Keratinocyte (primary cell): ENCODE results near the gene STAMBPL1. TPM values are rescaled to one million over a fixed set of nuclear protein-coding genes. Genes with fewer than 3 reads are reported as not detected.

Experiments
- DNase-seq: peaks from one replicate; pipeline ENCODE4 v3.0.0-alpha.2; 2011; ENCODE audit warnings: low read depth, missing footprints, low spot score
- FAIRE-seq: peaks from 2 replicates; lab custom pipeline; 2011; peaks lifted over from hg19 to GRCh38; lab: Jason Lieb, UNC
- H2AFZ ChIP-seq: 2 replicates; pipeline ENCODE4 v1.6.0; 2012; ENCODE audit warnings: low read length, control low read depth, inconsistent platforms; ENCODE audit not compliant: control insufficient read depth
- H3K27ac ChIP-seq: 2 replicates; pipeline ENCODE4 v1.5.1; 2011; ENCODE audit warnings: low read length; ENCODE audit not compliant: control insufficient read depth, insufficient read depth
- H3K27me3 ChIP-seq: 3 replicates; pipeline ENCODE4 v1.6.0; 2011; ENCODE audit warnings: low read length; ENCODE audit not compliant: control insufficient read depth, insufficient read depth; ENCODE audit errors: extremely low read depth
- H3K36me3 ChIP-seq, 2 experiments: 2 replicates in 1 of 2; 3 replicates in 1 of 2; pipeline ENCODE4 v1.5.1; 2011; ENCODE audit warnings: low read length in 2 of 2, mild to moderate bottlenecking in 1 of 2; ENCODE audit not compliant: control insufficient read depth in 2 of 2, insufficient read depth in 2 of 2; ENCODE audit errors: extremely low read depth in 1 of 2
- H3K4me1 ChIP-seq: 3 replicates; pipeline ENCODE4 v1.5.1; 2011; ENCODE audit warnings: low read length; ENCODE audit not compliant: control insufficient read depth, insufficient read depth; ENCODE audit errors: extremely low read depth
- H3K4me2 ChIP-seq: 3 replicates; pipeline ENCODE4 v1.6.0; 2011; ENCODE audit warnings: low read depth, low read length; ENCODE audit not compliant: control insufficient read depth, insufficient read depth; ENCODE audit errors: extremely low read depth
- H3K4me3 ChIP-seq, 3 experiments: fragments of 200-600 bp in 1 of 3; sonication (generic) in 1 of 3; 2 replicates in 2 of 3; 3 replicates in 1 of 3; pipeline ENCODE4 v1.5.1; 2011 to 2016; ENCODE audit warnings: low read length in 3 of 3, mild to moderate bottlenecking in 3 of 3, control low read depth in 2 of 3, inconsistent platforms in 1 of 3, low read depth in 1 of 3, mixed read lengths in 1 of 3, mixed run types in 1 of 3, moderate library complexity in 1 of 3; ENCODE audit not compliant: control insufficient read depth in 2 of 3, insufficient read depth in 2 of 3; ENCODE audit errors: extremely low read depth in 1 of 3
- H3K79me2 ChIP-seq: 2 replicates; pipeline ENCODE4 v1.6.0; 2012; ENCODE audit warnings: low read length; ENCODE audit not compliant: control insufficient read depth, insufficient read depth
- H3K9ac ChIP-seq: 3 replicates; pipeline ENCODE4 v1.6.0; 2011; ENCODE audit warnings: low read length; ENCODE audit not compliant: control insufficient read depth, insufficient read depth; ENCODE audit errors: extremely low read depth
- H3K9me1 ChIP-seq: 3 replicates; pipeline ENCODE4 v1.6.0; 2011; ENCODE audit warnings: low read length; ENCODE audit not compliant: control insufficient read depth, insufficient read depth; ENCODE audit errors: extremely low read depth
- H3K9me3 ChIP-seq: 2 replicates; pipeline ENCODE4 v1.5.1; 2012; ENCODE audit warnings: low read depth, low read length; ENCODE audit not compliant: control insufficient read depth
- H4K20me1 ChIP-seq: 3 replicates; pipeline ENCODE4 v1.6.0; 2011; ENCODE audit warnings: low read length; ENCODE audit not compliant: control insufficient read depth, insufficient read depth; ENCODE audit errors: extremely low read depth
- EZH2 ChIP-seq: IDR thresholded peaks from one replicate; pipeline ENCODE4 v1.6.1; 2012; ENCODE audit warnings: inconsistent platforms, mild to moderate bottlenecking, low read length, moderate library complexity
- dilution Hi-C: fragments of 300-500 bp; cut with MboI; formaldehyde crosslinking; loops from one replicate; pipeline ENCODE4 v1.7.0; 2020; ENCODE audit warnings: low sequenced_read_pairs; ENCODE audit not compliant: extremely low pct_ligation_motif_present
- polyA plus RNA-seq, 5 experiments: library from polyadenylated mRNA; depleted of rRNA in 3 of 5; stranded (reverse) in 3 of 5; stranded (forward) in 1 of 5; unstranded in 1 of 5; fragments of >200 nt; gene quantifications; 1 replicate in 1 of 5; 2 replicates in 3 of 5; 3 replicates in 1 of 5; pipeline versions ENCODE4 v1.2.1 to v1.2.3, GENCODE V29; 2011 to 2012; ENCODE audit warnings: missing spikeins in 2 of 5, low read depth in 1 of 5, low replicate concordance in 1 of 5
- TF ChIP-seq, protein P1 (sequence below), 3 experiments: IDR thresholded peaks in 1 of 3; conservative IDR thresholded peaks in 1 of 3; optimal IDR thresholded peaks in 1 of 3; 2 replicates in 2 of 3; 3 replicates in 1 of 3; pipeline versions ENCODE3 to v1.5.1; 2011; ENCODE audit warnings: low read length in 3 of 3, mild to moderate bottlenecking in 3 of 3, moderate library complexity in 2 of 3, control low read depth in 1 of 3, inconsistent platforms in 1 of 3; ENCODE audit not compliant: insufficient read depth in 2 of 3; ENCODE audit errors: extremely low read depth in 1 of 3

STAMBPL1 gene
- polyA plus RNA-seq, 1 donor (not counting 4 experiments of a cell fraction or from before 2014, with no cell fraction given), result 9.0 TPM

DNA sequence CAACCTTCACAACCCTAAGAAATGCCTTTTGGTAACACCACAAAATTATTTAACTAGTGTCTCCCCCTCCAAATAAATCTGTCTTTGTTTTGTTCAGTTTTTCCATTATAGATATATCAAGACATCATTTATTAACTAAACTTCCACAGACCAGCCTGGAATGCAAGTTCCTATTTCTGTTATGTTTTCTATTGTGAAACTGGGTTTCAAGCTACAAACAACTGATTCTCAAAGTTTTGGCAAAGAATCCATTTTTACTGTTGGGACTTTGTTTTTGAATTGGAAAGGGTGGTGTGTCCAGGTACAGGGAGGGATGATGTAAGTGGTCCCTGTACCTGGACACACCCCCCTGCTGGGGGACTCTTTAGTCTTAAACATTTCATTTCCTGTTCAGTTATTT is 36.2 kb downstream of the STAMBPL1 start:
- no peaks in the 10 kb centered on the region for H3K79me2 ChIP-seq
- H3K27ac ChIP-seq, result no peak overlapping the region
- no peak overlapping the region for H2AFZ ChIP-seq
- H3K4me1 ChIP-seq, result no peaks in the 10 kb centered on the region
- DNase-seq (no peak), FAIRE-seq (no peak)
- no peaks in the 10 kb centered on the region for H3K9me3 ChIP-seq
- TF ChIP-seq EZH2, result no peak
- TF ChIP-seq, protein P1, sequence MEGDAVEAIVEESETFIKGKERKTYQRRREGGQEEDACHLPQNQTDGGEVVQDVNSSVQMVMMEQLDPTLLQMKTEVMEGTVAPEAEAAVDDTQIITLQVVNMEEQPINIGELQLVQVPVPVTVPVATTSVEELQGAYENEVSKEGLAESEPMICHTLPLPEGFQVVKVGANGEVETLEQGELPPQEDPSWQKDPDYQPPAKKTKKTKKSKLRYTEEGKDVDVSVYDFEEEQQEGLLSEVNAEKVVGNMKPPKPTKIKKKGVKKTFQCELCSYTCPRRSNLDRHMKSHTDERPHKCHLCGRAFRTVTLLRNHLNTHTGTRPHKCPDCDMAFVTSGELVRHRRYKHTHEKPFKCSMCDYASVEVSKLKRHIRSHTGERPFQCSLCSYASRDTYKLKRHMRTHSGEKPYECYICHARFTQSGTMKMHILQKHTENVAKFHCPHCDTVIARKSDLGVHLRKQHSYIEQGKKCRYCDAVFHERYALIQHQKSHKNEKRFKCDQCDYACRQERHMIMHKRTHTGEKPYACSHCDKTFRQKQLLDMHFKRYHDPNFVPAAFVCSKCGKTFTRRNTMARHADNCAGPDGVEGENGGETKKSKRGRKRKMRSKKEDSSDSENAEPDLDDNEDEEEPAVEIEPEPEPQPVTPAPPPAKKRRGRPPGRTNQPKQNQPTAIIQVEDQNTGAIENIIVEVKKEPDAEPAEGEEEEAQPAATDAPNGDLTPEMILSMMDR (optimal IDR thresholded peaks at IDR 0.05 in 1 of 3, IDR thresholded peaks at IDR 0.05 in 1 of 3, conservative IDR thresholded peaks at IDR 0.05 in 1 of 3; ENCODE audit: extremely low read depth in 1 of 3, insufficient read depth in 2 of 3, low read length in 3 of 3), result no peak
- H3K9me1 ChIP-seq, result no peaks in the 10 kb centered on the region
- dilution Hi-C loops, result no loop called here
- no peaks in the 10 kb centered on the region for H3K27me3 ChIP-seq
- no peaks in the 10 kb centered on the region for H4K20me1 ChIP-seq
- H3K36me3 ChIP-seq, result peaks cover 0 to 1% of the 10 kb centered on the region in 2 experiments
- no peak overlapping the region for H3K9ac ChIP-seq
- no peak overlapping the region for H3K4me3 ChIP-seq
- H3K4me2 ChIP-seq, result no peak overlapping the region

- FAIRE-seq (no peak), DNase-seq (no peak)
- no peak for TF ChIP-seq EZH2
- TF ChIP-seq, protein P1 (optimal IDR thresholded peaks at IDR 0.05 in 1 of 3, IDR thresholded peaks at IDR 0.05 in 1 of 3, conservative IDR thresholded peaks at IDR 0.05 in 1 of 3; ENCODE audit: extremely low read depth in 1 of 3, insufficient read depth in 2 of 3, low read length in 3 of 3), result no peak
- no peak overlapping the region for H3K9ac ChIP-seq
- H3K4me2 ChIP-seq, result no peak overlapping the region
- H3K9me1 ChIP-seq, result no peaks in the 10 kb centered on the region
- H2AFZ ChIP-seq, result no peak overlapping the region
- no peaks in the 10 kb centered on the region for H3K79me2 ChIP-seq
- no peaks in the 10 kb centered on the region for H3K27me3 ChIP-seq
- H3K27ac ChIP-seq, result no peak overlapping the region
- dilution Hi-C loops, result no loop called here
- no peaks in the 10 kb centered on the region for H3K9me3 ChIP-seq
- peaks cover 0 to 5% of the 10 kb centered on the region in 2 experiments for H3K36me3 ChIP-seq
- no peak overlapping the region for H3K4me3 ChIP-seq
- H4K20me1 ChIP-seq, result no peaks in the 10 kb centered on the region
- H3K4me1 ChIP-seq, result no peaks in the 10 kb centered on the region
Observed at GRCh38 chr10:88916986-88917385, 36.9 kb downstream of the STAMBPL1 start.
